Hepatocyte (in vitro differentiated cells): ENCODE data around the gene MDP1.

Experiments
- CTCF ChIP-seq: fragments of 200-600 bp; sonication (generic); IDR thresholded peaks from 2 replicates; pipeline ENCODE4 v1.5.1; 2016; ENCODE audit warnings: antibody characterized with exemption, mild to moderate bottlenecking; ENCODE audit not compliant: poor library complexity
- EZH2 ChIP-seq: fragments of 200-600 bp; sonication (generic); IDR thresholded peaks from 2 replicates; pipeline ENCODE4 v1.6.1; 2016; ENCODE audit warnings: antibody characterized with exemption, mild to moderate bottlenecking, borderline replicate concordance
- EZH2phosphoT487 ChIP-seq: fragments of 200-600 bp; sonication (generic); IDR thresholded peaks from one replicate; pipeline ENCODE4 v1.6.1; 2018; ENCODE audit warnings: antibody characterized with exemption, mild to moderate bottlenecking, low read depth, moderate library complexity; ENCODE audit not compliant: unreplicated experiment, severe bottlenecking

GRCh38 chr14:24212924-24213865 is 2.7 kb downstream of the MDP1 start, which contains the start of gene CHMP4A:
- TF ChIP-seq CTCF (peak; percentile 29), EZH2phosphoT487 (no peak), EZH2 (no peak)
